ENCODE results near the gene HIVEP3.

- TF ChIP-seq EZH2 (optimal IDR thresholded peaks at IDR 0.05; ENCODE audit: low read depth, low read length) (no peak), CTCF (IDR thresholded peaks at IDR 0.05; ENCODE audit: low read length) (no peak)
Observed at GRCh38 chr1:41621791-41622190, 296.9 kb downstream of the HIVEP3 start.
